ENCODE data around the gene SEPTIN8.

DNA sequence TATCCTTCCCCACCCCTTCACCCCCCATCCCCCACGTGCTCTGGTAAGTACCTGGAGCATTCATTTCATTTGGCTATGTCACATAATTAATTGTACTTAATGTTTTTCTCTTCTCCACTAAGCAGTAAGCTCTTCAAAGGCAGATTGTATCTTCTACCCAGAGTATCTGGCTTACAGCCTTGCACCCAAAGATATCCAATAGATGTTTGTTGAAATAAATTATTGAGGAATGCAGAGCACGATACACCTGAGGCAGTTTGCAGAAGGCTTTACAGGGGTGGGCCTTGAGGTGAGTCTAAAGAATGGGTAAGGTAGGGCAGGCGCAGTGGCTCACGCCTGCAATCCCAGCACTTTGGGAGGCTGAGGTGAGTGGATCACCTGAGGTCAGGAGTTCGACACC lies 33.6 kb upstream of the SEPTIN8 start:
- TF ChIP-seq TAF1 (IDR thresholded peaks at IDR 0.05; ENCODE audit: low read depth) (no peak), EP300 (IDR thresholded peaks at IDR 0.05; ENCODE audit: borderline replicate concordance) (no peak), CREB1 (IDR thresholded peaks at IDR 0.05; ENCODE audit: low read depth) (no peak), CEBPB (IDR thresholded peaks at IDR 0.05) (no peak), FOXM1 (IDR thresholded peaks at IDR 0.05; ENCODE audit: borderline replicate concordance, low read depth) (no peak), NFIC (IDR thresholded peaks at IDR 0.05) (no peak), EGR1 (IDR thresholded peaks at IDR 0.05) (no peak), TEAD4 (IDR thresholded peaks at IDR 0.05) (no peak)
- TF ChIP-seq, protein P1, sequence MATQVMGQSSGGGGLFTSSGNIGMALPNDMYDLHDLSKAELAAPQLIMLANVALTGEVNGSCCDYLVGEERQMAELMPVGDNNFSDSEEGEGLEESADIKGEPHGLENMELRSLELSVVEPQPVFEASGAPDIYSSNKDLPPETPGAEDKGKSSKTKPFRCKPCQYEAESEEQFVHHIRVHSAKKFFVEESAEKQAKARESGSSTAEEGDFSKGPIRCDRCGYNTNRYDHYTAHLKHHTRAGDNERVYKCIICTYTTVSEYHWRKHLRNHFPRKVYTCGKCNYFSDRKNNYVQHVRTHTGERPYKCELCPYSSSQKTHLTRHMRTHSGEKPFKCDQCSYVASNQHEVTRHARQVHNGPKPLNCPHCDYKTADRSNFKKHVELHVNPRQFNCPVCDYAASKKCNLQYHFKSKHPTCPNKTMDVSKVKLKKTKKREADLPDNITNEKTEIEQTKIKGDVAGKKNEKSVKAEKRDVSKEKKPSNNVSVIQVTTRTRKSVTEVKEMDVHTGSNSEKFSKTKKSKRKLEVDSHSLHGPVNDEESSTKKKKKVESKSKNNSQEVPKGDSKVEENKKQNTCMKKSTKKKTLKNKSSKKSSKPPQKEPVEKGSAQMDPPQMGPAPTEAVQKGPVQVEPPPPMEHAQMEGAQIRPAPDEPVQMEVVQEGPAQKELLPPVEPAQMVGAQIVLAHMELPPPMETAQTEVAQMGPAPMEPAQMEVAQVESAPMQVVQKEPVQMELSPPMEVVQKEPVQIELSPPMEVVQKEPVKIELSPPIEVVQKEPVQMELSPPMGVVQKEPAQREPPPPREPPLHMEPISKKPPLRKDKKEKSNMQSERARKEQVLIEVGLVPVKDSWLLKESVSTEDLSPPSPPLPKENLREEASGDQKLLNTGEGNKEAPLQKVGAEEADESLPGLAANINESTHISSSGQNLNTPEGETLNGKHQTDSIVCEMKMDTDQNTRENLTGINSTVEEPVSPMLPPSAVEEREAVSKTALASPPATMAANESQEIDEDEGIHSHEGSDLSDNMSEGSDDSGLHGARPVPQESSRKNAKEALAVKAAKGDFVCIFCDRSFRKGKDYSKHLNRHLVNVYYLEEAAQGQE (IDR thresholded peaks at IDR 0.05; ENCODE audit: low read depth) = no peak

Measured in Ishikawa (cell line).